Activated CD8-positive, alpha-beta memory T cell treated with anti-CD3 and anti-CD28 coated beads, Interleukin-2, amount 10 ng/mL, durations not matched to agents 7 days and 5 days (primary cell): ENCODE results near the gene GPER1. TPM values are rescaled to one million over a fixed set of nuclear protein-coding genes. Genes with fewer than 3 reads are reported as not detected.
"Not testable (repeated sequence)": the region's sequence is repeated elsewhere in the genome, so short reads cannot be mapped to it uniquely, and the experiment has no call there.

Experiments used
- ATAC-seq: fragments of 150-1000 bp; cut with Tn5 transposase; one replicate; pipeline ENCODE4 v1.10.0; 2021; ENCODE audit warnings: moderate library complexity
- CTCF ChIA-PET: fragments of 350-600 bp; sonication (Branson Sonifier 250); formaldehyde crosslinking; loops from one replicate; lab custom pipeline; 2021; ENCODE audit warnings: antibody characterized with exemption; lab: Charles Lee
- DNase-seq: peaks from one replicate; pipeline ENCODE4 v3.0.0-alpha.2; 2020
- H3K27ac Mint-ChIP-seq: one replicate; pipeline ENCODE4 v1.8.0; 2021; ENCODE audit warnings: mild to moderate bottlenecking, mixed read lengths
- H3K27me3 Mint-ChIP-seq: one replicate; pipeline ENCODE4 v1.8.0; 2021; ENCODE audit warnings: mixed read lengths
- H3K36me3 Mint-ChIP-seq: one replicate; pipeline ENCODE4 v1.8.0; 2021; ENCODE audit warnings: mild to moderate bottlenecking, mixed read lengths
- H3K4me1 Mint-ChIP-seq: one replicate; pipeline ENCODE4 v1.8.0; 2021; ENCODE audit warnings: mixed read lengths
- H3K4me3 Mint-ChIP-seq: one replicate; pipeline ENCODE4 v1.8.0; 2021; ENCODE audit warnings: mild to moderate bottlenecking, moderate library complexity, mixed read lengths
- H3K9me3 Mint-ChIP-seq: one replicate; pipeline ENCODE4 v1.8.0; 2022; ENCODE audit warnings: low read depth, mixed read lengths
- total RNA-seq, 2 experiments: library from RNA; stranded (reverse); gene quantifications; one replicate each; pipeline ENCODE4 v1.2.3, GENCODE V29; 2021

The GPER1 gene
- total RNA-seq, 2 experiments from 2014 or later = not detected

GRCh38 chr7:1108264-1108920 lies 20.5 kb downstream of the GPER1 start:
- H3K9me3 Mint-ChIP-seq = no peaks in the 10 kb centered on the region
- no peaks in the 10 kb centered on the region for H3K27me3 Mint-ChIP-seq
- CTCF ChIA-PET = interaction anchor here (0.7 kb wide), 1 partner anchor 17 kb away, joined by 3 read pairs; no protein-coding TSS in a partner anchor
- peaks cover 18% of the 10 kb centered on the region for H3K4me1 Mint-ChIP-seq
- DNase-seq (no peak), ATAC-seq (no peak)
- H3K36me3 Mint-ChIP-seq = no peaks in the 10 kb centered on the region
- no peak overlapping the region for H3K4me3 Mint-ChIP-seq
- no peak overlapping the region for H3K27ac Mint-ChIP-seq

DNA sequence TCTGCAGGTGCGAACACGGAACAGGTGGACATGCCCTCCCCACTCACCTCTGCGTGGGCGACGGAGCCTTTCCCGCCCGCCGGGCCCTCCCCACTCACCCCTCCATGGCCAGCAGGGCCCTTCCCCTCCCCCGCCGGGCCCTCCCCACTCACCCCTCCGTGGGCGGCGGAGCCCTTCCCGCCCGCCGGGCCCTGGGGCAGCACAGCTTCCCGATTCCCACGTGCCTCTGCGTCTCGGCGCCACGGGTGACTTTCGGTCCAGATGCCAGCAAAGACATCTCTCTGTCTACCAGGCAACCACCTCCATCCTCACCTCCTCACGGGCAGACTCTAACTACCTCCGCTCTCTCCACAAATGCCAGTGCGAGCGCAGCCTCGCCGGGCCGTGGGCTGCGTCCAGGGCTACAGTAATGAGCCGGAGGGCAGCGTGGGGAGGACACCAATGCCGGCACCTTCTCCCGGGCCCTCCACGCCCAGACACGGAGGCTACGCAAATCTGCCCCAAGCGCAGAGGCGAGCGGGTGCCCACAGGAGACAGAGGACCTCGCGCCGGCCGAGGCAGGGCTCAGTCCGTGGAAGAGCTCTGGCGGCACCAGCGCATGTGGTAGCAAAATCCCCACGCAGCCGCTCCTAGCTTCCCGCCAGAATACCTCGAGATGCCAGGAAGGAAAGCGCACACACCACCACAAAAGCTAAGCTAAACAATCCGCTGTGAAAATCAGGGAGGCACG lies 21.8 kb downstream of the GPER1 start:
- no peaks in the 10 kb centered on the region for H3K9me3 Mint-ChIP-seq
- H3K4me1 Mint-ChIP-seq = peaks cover 4% of the 10 kb centered on the region
- no peak for DNase-seq
- H3K4me3 Mint-ChIP-seq = no peak overlapping the region
- no peaks in the 10 kb centered on the region for H3K36me3 Mint-ChIP-seq
- ATAC-seq = no peak
- no peak overlapping the region for H3K27ac Mint-ChIP-seq
- CTCF ChIA-PET = no interaction called here
- H3K27me3 Mint-ChIP-seq = no peaks in the 10 kb centered on the region

- no peak overlapping the region for H3K27ac Mint-ChIP-seq
- no peak overlapping the region for H3K4me3 Mint-ChIP-seq
- H3K4me1 Mint-ChIP-seq = no peaks in the 10 kb centered on the region
- CTCF ChIA-PET = no interaction called here
- H3K9me3 Mint-ChIP-seq = no peaks in the 10 kb centered on the region
- H3K36me3 Mint-ChIP-seq = no peaks in the 10 kb centered on the region
- ATAC-seq (no peak), DNase-seq (no peak)
- no peaks in the 10 kb centered on the region for H3K27me3 Mint-ChIP-seq
These were observed 22.4 kb downstream of the GPER1 start for GRCh38 chr7:1110358-1110757.

DNA sequence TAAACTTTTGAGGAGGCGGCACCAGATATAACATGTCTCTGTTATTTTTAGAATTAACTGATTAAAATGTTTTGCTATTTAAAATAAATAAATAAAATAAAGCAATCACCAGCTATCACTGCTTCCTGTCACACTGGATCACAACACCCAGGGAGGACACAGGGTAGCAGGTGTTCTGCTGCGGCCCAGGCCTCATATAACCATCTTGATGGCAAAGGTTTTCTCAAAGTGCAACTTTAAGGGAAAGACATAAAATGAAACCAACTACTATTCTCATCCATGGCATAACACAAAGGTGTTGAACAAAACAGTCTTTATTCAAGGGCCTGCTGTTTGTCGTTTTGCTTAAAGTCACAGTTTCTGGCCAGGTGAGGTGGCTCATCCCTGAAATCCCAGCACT lies 23.2 kb downstream of the GPER1 start:
- no peak for DNase-seq
- no peak for ATAC-seq
- Mint-ChIP-seq H3K27me3 (no peaks in the 10 kb centered on the region), H3K4me3 (no peak overlapping the region), H3K9me3 (no peaks in the 10 kb centered on the region), H3K36me3 (no peaks in the 10 kb centered on the region), H3K27ac (no peak overlapping the region), H3K4me1 (no peaks in the 10 kb centered on the region)
- CTCF ChIA-PET = no interaction called here

DNA sequence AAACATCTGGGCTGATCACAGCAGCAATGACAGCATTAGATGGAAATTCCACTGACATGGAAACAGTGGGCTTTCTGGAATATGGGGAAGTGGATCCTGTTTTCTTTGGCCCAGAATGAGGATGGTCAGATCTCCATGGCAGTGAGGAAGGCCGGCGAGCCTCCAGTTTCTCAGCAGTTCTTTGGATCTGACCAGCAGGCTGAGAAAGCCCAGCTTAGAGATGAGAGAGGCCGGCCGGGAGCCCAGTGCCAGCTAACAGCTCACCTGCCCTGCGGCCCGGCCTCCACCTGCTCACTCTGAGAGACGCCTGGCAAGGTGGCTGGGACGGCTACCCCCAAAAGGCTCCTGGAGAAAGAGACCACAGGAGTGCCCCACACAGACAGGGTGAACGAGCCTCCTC lies 24.2 kb downstream of the GPER1 start:
- no peak for ATAC-seq
- Mint-ChIP-seq H3K27ac (no peak overlapping the region), H3K4me3 (no peak overlapping the region), H3K4me1 (no peaks in the 10 kb centered on the region), H3K36me3 (no peaks in the 10 kb centered on the region), H3K27me3 (no peaks in the 10 kb centered on the region), H3K9me3 (no peaks in the 10 kb centered on the region)
- DNase-seq = no peak
- CTCF ChIA-PET = interaction anchor here (0.7 to 0.9 kb wide), 3 partner anchors 9 to 280 kb away, joined by 3 to 6 read pairs (median 3); no protein-coding TSS in a partner anchor

DNA sequence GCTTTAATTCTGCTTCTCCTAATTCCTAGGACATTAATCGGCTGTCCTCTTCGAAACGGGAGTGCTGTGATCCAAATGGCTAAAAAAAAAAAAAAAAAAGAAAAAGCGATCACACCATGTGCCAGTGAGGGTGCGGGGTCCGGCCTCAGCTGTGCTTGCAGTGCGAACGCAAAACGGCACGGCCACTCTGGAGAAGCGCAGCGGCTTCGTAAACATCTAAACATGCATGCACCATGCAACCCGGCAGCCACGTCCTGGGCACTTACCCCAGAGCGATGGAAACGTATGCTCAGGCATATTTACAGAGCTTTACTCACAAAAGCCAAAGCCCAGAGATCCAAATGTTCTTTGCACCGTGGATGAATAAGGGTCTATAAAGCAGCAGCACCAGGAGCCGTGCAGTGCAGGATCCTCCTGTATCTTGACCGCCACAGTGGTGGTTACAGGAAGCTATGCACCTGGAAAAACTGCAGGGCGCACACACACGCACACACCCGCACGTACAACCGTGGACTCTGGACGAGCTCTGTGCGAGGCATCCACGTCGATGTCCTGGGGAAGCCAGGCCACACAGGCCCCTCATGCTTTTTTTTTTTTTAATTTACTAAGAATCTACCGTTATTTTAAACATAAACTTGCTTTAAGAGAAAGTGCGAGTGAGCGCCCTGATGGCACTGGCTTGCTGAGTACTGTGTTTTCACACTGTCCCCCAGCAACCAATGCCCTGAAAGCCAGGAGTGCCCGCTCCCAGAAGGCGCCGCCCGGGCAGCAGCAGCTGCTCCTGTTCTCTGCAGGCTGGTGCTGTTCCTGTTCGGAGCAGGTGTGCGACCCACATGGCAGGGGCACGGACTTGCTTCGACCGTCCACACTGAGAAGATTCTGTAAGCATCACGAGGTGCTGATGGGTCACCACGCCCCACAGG lies 25.0 kb downstream of the GPER1 start:
- Mint-ChIP-seq H3K36me3 (no peaks in the 10 kb centered on the region), H3K9me3 (no peaks in the 10 kb centered on the region), H3K4me3 (no peak overlapping the region), H3K27ac (no peak overlapping the region), H3K27me3 (no peaks in the 10 kb centered on the region), H3K4me1 (no peaks in the 10 kb centered on the region)
- CTCF ChIA-PET = interaction anchor here (0.7 to 1.0 kb wide), 4 partner anchors 10 to 280 kb away, joined by 3 to 6 read pairs (median 4); no protein-coding TSS in a partner anchor
- DNase-seq = no peak
- ATAC-seq = no peak

DNA sequence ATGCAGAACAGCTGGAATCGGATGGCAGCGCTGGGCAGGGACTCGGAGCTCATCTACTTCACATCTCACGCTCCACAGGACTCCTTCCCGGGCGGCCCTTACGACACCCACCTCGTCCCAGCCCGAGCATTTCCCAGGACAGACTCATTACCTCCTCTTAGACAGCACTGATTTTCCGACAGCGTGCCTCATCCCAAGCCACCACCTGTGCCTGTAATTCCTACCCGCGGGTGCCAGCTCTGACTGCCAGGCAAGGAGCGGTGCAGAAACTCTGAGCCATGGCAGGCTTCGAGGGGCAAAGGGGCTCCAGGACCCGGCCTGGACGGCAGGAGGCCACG lies 25.6 kb downstream of the GPER1 start:
- ATAC-seq (no peak), DNase-seq (no peak)
- Mint-ChIP-seq H3K27me3 (no peaks in the 10 kb centered on the region), H3K9me3 (no peaks in the 10 kb centered on the region), H3K4me3 (no peak overlapping the region), H3K4me1 (no peaks in the 10 kb centered on the region), H3K36me3 (no peaks in the 10 kb centered on the region), H3K27ac (no peak overlapping the region)
- CTCF ChIA-PET = interaction anchor here (0.9 to 1.0 kb wide), 2 partner anchors 27 to 63 kb away, joined by 4 read pairs; no protein-coding TSS in a partner anchor

DNA sequence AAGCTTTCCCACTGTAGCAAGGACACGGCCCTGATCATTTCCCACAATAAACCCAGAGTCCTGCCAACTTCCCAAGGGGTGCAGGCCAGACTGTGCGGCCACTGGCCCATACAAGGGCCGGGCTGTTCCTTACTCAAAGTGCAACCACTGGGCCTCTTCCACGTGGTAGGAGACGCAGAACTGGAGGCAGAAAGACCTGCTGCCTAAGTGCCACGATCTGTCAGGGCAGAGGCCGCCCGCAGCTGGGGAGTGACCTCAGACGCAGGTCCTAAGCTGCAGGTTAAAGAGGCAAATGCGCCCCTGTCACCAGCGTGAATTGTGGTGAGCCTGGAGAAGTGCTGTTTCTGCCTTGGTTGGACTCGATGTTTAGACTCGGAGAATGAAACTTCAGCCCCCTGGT lies 26.2 kb downstream of the GPER1 start:
- CTCF ChIA-PET = interaction anchor here (0.9 kb wide), 1 partner anchor 63 kb away, joined by 4 read pairs; no protein-coding TSS in a partner anchor

GRCh38 chr7:1114505-1114904 lies 26.6 kb downstream of the GPER1 start:
- no peak overlapping the region for H3K4me3 Mint-ChIP-seq
- no peak for DNase-seq
- CTCF ChIA-PET = interaction anchor here (0.9 kb wide), 1 partner anchor 62 kb away, joined by 4 read pairs; no protein-coding TSS in a partner anchor
- ATAC-seq = no peak
- no peaks in the 10 kb centered on the region for H3K4me1 Mint-ChIP-seq
- no peaks in the 10 kb centered on the region for H3K27me3 Mint-ChIP-seq
- no peaks in the 10 kb centered on the region for H3K9me3 Mint-ChIP-seq
- no peaks in the 10 kb centered on the region for H3K36me3 Mint-ChIP-seq
- H3K27ac Mint-ChIP-seq = no peak overlapping the region

More for the DNA sequence above, 26.2 kb downstream of the GPER1 start:
- no peaks in the 10 kb centered on the region for H3K9me3 Mint-ChIP-seq
- ATAC-seq (no peak), DNase-seq (no peak)
- no peaks in the 10 kb centered on the region for H3K36me3 Mint-ChIP-seq
- no peak overlapping the region for H3K27ac Mint-ChIP-seq
- H3K27me3 Mint-ChIP-seq = no peaks in the 10 kb centered on the region
- no peak overlapping the region for H3K4me3 Mint-ChIP-seq
- no peaks in the 10 kb centered on the region for H3K4me1 Mint-ChIP-seq

- H3K4me3 Mint-ChIP-seq, ATAC-seq, H3K36me3 Mint-ChIP-seq, DNase-seq, H3K27ac Mint-ChIP-seq, H3K9me3 Mint-ChIP-seq, H3K27me3 Mint-ChIP-seq, CTCF ChIA-PET, H3K4me1 Mint-ChIP-seq: not testable (repeated sequence)
These were observed 27.5 kb downstream of the GPER1 start for GRCh38 chr7:1115171-1116045.

DNA sequence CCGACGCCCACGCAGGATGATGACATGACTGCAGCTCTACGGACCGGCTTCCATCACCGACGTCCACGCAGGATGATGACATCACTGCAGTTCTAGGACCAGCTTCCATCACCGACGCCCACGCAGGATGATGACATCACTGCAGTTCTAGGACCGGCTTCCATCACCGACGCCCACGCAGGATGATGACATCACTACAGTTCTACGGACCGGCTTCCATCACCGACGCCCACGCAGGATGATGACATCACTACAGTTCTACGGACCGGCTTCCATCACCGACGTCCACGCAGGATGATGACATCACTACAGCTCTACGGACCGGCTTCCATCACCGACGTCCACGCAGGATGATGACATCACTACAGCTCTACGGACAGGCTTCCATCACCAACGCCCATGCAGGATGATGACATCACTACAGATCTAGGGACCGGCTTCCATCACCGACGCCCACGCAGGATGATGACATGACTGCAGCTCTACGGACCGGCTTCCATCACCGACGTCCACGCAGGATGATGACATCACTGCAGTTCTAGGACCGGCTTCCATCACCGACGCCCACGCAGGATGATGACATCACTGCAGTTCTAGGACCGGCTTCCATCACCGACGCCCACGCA lies 28.6 kb downstream of the GPER1 start:
- H3K27ac Mint-ChIP-seq, H3K9me3 Mint-ChIP-seq, ATAC-seq, H3K4me3 Mint-ChIP-seq, H3K4me1 Mint-ChIP-seq, CTCF ChIA-PET, H3K36me3 Mint-ChIP-seq, DNase-seq, H3K27me3 Mint-ChIP-seq: not testable (repeated sequence)

GRCh38 chr7:1117321-1117928 lies 29.5 kb downstream of the GPER1 start:
- Mint-ChIP-seq H3K27me3 (no peaks in the 10 kb centered on the region), H3K4me3 (no peak overlapping the region), H3K9me3 (no peaks in the 10 kb centered on the region), H3K4me1 (no peaks in the 10 kb centered on the region), H3K36me3 (no peaks in the 10 kb centered on the region), H3K27ac (no peak overlapping the region)
- DNase-seq (no peak), ATAC-seq (no peak)
- CTCF ChIA-PET = interaction anchor here (1.4 kb wide), 1 partner anchor 124 kb away, joined by 4 read pairs; no protein-coding TSS in a partner anchor
